Right lung (tissue), 5 donors: ENCODE measurements around the gene PDE4D. TPM values are rescaled to one million over a fixed set of nuclear protein-coding genes. Genes with fewer than 3 reads are reported as not detected.
"Not testable (repeated sequence)": the region's sequence is repeated elsewhere in the genome, so short reads cannot be mapped to it uniquely, and the experiment has no call there.

ENCODE experiments used
- DNase-seq, 2 donors: peaks; one replicate each; pipeline ENCODE4 v3.0.0-alpha.2; 2013
- polyA plus RNA-seq, 5 donors: library from polyadenylated mRNA; unstranded; fragments of 120-200 nt; gene quantifications; one replicate each; pipeline versions ENCODE4 v1.2.1 to v1.2.3, GENCODE V29; 2013; ENCODE audit warnings: inconsistent platforms in 1 of 5, low replicate concordance in 1 of 5; ENCODE audit not compliant: insufficient read length in 5 of 5, insufficient read depth in 1 of 5

The PDE4D gene
- polyA plus RNA-seq, 5 donors, result 14.6 to 27.4 (median 22.0) TPM

DNA sequence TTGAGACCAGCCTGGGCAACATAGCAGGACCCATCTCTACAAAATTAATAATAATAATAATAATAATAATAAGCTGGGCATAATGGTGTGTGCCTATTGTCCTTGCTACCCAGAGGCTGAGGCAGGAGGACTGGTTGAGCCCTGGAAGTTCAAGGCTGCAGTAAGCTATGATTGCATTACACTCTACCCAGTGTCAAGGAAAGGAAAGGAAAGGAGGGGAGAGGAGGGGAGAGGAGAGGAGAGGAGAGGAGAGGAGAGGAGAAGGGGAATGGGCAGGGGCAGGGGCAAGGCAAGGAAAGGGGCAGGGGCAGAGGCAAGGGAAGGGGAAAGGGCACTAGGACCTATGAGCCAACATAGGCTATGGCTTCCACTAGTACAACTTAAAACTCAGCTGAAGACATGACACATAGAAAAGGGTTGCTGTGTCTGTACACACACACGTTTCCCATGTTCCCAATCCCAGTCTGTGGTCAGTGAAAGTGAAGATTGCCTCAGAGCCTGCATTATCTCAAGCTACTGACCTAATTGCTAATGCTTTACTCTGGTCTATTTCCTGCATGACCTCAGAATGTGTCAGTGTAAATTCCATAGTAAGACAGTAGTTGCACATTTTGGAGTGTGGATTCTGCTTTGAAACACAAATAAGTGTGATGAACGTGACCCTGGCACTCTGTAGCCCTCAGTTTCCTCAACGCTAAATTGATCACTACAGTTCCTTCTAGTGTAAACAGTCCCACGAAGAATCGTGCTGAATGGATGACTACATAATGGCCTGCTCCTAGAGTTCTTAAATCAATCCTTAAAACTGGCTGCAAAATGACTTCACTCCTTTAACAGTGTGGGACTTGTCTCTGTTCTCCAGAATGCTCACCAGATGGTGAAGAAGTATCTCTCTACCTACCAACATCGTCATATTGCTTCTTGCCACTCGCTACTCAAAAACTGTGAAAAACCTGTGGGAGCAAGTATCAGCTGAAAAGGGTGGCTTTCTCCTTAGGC, 813.6 kb downstream of the PDE4D start:
- no peak for DNase-seq

DNA sequence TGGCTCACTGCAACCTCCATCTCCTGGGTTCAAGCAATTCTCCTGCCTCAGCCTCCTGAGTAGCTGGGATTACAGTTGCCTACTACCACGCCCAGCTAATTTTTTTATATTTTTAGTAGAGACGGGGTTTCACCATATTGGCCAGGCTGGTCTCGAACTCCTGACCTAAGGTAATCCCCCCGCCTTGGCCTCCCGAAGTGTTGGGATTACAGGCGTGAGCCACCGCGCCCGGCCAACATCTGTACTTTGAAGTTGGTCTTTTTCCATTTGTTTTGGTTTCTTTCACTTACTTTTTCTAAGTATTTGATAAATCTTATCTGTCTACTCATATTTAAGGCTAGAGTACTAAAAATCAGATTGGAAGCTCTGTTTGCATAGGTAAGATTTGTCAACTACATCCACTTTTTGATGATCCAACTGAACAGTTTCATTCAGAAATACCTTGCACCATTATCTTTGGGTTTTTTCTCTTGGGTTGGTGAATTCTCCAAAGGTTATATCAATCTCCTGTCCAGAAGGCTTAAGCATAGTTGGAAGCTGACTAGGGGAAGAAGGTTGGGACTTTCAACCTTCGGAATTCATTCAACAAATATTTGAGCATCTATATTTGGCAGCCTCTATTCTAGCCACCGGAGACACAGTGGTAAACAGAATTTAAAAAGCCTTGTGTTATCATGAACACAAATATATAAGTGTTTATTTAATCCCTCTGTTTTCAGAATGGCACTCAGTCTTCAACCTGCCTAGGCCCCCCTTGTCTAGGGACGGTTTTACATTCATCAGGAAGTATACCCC, 821.6 kb downstream of the PDE4D start:
- DNase-seq, result no peak

DNA sequence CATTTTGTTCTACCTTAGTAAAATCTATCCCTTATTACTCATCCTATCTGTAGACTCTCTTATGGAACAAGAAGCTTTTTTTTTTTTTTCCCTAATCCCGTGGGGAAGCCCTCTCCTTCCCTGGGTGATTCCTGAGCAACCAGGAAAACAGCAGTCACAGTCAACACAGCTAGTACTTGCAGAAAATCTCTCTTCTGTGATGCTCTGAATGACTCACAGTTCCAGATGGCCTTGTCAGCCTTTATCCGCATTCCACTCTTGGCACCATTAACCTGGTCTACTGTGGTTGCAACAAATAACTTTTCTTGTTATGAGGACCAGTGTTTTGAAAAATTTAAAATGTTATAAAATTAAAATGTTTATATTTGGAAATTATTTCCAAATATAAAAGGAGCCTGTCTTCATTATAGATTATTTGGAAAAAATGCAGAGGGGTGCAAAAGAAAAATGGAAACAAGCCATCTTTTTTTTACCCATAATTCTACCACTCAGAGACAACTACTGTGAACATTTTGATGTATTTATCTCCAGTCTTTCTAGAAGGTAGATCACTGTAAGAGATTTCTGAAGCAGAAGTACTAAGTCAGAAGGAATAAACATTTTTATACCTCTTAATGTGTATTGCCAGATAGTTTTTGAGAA, 824.0 kb downstream of the PDE4D start:
- DNase-seq, result no peak

DNA sequence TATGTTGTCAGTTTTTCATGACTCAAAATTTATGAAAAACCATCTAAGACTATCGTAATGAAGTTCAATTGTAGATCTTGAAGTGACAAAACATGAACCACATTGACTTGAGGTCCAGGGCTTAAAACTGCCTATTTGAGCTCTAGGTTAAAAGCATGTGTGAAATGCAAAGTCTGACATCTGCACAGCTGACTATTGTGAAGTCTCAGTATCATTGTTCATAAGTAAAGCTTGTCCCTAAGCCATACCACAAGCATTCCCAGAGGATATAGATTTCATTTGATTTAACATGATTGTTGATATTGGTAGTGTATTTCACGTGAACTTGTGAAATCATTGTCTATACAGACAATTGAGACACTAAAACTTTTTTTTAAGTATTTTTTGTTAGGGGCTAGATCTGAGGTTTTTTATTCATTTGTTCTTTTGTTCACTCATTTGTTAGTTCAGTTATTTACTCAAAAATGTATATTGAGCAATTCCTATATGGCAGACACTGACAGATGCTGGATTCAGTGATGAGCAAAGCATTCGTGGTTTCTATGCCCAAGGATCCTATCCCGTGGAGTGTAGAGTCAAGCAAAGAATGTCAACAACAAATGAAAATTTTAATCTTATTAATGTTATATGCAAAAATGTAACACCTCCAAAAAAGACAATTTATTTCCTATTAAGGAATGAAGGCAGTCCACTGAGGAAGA, 825.4 kb downstream of the PDE4D start:
- no peak for DNase-seq

DNA sequence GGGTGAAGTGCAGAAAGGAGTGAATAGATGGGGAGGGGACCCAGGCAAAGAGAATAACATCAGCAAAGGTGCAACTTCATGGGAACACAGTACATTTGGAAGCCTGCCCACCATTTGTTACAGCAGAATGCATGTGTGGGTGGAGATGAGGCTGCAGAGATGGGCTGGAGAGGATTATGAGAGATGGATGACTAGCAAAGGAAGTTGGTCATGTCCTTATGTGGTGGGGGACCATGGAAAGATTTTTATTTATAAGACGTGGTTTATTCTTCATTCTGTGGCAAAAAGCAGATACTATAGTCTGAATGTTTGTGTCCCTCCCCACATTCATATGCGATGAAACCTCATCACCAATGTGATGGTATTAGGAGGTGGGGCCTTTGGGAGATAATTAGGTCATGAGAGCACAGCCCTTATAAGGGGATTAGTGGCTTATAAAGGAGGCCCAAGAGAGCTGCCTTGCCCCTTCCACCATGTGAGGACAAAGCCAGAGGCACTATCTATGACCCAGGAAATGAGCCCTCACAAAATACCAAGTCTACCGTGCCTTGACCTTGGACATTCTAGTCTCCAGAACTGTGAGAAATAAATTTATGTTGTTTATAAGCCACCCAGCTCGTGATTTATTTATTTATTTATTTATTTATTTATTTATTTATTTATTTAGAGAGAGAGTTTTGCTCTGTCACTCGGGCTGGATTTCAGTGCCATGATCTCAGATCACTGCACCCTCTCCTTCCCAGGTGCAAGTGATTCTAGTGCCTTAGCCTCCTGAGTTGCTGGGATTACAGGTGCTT, 827.0 kb downstream of the PDE4D start:
- DNase-seq, result no peak

DNA sequence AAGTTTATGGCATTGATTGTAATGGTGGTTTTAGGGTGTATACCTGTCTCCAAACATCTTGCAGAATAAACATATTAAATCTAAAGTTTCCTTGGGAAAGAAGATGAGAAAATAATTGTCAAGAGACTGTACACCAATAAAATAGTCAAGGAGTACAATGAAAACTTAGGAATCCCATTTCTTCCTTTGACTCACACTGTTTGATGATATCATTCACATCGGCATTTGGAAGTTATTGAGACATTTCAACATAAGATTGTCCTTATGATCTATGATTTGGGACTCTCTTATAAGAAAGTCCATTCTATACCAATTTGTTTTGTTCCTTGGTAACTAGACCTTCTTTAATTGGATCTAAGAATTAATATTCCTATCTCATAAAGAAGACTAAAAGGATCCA, 828.0 kb downstream of the PDE4D start:
- DNase-seq, result no peak

DNA sequence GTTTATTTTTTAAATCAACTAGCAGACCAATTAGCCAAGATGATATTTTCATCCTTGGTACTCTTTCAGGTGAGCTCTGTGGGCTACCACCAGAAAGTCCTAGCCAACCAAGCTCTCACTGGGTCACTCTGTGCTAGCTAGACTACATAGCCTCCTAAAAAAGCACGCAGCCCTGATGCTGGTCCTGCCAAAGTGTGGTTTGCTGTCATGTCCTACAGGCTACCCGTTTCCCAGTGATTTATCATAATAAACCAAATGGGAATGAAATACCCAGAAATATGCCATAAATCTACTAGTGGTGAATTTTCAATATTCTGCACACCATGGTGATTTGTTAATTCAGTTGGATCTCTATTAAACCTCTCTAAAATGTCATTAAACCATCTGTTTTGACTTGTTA, 829.2 kb downstream of the PDE4D start:
- no peak for DNase-seq

DNA sequence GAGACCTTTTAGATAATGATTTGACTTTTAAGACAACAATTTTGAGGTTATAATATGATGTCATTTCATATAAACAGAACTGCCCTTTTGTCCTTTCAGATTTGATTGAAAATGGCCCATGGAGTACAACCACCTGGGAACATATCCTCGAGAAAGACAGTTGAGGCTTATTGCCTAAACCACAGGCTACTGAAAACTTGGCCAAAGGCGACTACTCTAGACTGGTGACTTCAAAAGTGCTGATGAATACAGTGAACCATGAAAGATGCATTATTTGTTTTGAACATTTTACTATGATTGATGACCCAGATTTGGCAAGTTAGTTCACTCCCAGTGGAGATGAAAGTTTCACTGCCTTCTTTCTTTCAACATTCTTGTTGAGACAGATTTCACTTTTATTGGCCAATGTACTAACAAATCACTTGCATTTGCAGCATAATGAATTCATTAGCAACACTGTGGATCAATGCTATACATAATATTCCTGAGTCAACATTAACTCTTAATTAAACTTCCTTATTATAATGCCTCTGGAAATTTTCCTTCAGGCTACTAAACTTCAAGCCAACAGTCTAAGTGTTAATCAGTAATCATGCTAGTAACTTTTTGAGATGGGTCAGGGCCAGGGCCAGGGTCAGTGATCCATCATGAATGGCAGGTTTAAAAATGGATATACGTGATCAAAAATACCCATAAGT, 830.4 kb downstream of the PDE4D start:
- DNase-seq, result no peak

DNA sequence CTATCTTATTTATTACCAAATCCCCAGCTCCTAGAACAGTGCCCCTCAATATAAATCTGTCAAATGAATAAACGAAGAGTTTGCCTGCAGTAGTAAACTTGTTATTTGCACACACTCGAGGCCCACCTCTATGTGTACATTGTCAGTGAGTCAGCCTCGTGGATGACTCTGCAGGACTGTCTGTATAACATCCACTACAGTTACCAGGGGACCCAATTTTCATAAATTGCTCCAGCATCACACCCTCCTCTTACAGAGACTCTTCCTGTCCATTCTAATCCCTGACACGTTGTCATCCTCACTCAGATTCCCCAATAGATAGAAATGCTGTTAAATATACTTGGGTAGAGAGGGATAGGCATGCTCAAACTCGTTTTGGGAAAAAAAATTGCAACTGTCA, 832.1 kb downstream of the PDE4D start:
- DNase-seq, result no peak

DNA sequence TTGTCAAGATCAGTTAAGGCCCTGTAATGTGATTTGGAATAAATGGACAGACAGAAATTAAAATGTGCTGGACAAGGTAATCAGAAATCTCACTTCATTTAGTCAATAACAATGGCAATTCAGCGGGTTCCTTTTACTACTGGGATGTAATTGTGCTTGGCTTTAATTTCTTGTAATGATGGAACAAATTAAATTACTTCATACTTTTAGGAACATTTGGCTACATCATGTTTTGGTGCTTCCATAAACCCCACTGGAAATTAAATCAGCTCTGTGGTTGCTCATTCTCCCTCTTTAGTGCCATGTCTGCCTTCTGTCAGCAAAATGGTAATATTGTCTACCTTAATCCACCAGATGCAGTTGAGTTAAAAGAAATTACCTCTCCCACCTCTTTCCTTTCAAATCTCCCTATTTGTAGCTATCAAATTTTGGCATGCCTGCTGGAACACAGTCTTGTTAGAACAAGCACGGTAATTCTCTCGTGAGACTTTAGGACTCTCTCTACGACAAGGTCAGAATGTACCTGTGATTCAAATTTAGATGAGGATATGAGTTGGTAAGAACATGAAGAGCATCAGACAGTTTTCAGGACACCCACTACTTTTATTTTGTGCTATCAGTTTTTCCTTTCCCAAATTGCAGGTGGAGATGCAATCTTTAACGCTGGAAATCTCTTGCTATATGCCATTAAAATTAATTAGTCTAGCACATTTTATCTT, 834.4 kb downstream of the PDE4D start:
- DNase-seq, result no peak

DNA sequence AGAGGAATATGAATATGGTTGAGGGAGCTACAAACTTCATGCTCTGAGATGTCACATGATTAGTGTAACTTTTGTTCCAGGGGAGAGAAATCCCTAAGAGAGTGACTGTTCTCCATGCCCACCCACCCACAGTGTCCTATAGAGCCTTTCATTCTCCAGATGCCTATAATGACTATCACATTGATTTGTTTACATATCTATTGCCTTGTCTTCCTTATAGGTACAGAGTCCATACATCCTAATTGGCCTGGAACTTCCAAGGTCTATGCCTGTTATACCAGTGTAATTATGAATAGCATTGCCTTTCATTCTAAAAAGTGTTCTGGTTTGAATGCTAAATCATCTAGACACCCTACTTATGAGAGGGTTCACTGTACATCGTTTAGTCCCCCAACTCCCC, 835.3 kb downstream of the PDE4D start:
- no peak for DNase-seq

DNA sequence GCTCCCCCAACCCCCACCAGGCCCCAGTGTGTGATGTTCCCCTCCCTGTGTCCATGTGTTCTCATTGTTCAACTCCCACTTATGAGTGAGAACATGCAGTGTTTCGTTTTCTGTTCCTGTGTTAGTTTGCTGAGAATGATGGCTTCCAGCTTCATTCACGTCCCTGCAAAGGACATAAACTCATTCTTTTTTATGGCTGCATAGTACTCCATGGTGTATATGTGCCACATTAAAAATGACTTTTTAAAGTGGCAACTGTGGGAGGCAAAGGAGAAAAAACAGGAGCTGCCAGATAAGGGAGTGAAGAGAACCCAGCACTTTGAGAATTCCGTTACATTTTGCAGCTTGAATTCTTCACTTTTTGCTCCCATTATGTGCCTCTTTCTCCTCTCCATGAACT, 836.9 kb downstream of the PDE4D start:
- not testable (repeated sequence) for DNase-seq

DNA sequence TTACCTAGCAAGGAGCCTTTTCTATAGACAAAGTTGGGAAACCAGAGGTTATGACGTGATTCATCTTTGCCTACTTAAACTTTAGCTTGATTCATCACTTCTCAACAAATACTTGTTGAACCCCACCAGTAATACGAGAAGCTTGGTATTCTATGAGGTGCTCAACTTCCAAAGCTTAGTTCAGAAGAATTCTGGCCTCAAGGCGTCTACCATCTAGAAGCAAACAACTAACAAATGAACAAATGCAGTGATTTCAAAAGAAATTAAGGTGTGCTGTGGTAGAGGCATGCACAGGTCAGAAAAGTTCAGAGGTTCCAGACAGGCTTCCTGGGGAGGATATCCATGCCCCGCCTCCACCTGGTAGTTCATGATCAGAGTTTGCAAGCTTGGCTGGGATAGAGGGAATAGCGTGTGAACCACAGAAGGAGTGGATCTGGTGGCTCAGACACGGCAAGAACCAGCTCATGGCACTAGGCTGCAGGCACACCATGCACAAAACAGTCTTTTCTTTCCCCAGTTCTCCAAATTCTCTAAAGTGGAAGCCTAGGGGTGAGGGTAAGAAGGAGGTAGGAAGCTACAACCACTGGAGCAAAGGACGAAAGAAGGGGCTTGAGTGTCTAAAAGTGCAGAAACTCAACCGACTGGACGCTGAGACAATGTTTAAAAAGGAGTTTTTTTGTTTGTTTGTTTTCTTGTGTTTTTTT, 837.6 kb downstream of the PDE4D start:
- no peak for DNase-seq

DNA sequence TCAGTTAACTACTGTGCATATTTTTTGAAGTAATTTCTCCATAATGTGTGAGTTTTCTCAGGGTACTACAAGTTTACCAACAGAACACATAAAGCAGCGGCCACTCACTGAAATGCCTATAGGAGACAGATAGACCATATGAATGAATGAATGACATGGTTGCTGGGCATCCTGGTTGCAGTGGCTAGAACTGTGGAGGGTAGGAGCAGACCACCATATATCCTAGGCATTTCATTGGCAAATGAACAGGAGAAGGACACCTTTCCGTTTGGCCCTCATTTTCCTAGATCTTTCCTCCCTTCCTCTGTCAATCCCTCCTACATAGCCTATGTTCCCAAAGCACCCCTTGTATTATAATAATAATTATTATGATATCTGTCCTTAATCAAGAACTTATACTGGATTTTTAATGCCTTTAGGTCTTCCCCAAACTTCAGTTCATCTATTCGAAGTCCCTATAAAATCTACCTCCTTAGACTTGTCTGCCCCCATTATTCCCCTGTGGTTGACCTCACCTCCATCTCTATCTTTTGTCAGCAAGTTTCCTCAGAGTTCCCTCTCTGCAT, 838.5 kb downstream of the PDE4D start:
- DNase-seq, result no peak

DNA sequence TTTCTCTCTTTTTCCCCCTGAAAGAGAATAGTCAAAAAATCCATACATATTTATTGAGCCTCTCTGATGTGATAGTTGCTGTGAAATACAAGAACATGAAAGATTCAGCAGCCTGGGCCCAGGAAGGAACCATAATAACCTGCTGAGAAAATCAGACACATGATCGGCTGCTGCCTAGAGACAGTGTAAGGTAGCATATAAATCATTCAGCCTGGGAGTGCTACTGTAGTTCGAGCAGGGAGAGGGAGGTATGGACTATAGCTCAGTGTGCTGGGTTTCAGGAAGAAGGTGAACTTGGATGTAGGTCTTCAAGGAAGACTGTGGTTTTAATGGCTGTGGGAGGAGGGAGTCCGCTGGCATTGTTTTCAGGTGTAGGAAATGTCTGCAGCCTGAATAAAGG, 841.6 kb downstream of the PDE4D start:
- no peak for DNase-seq

DNA sequence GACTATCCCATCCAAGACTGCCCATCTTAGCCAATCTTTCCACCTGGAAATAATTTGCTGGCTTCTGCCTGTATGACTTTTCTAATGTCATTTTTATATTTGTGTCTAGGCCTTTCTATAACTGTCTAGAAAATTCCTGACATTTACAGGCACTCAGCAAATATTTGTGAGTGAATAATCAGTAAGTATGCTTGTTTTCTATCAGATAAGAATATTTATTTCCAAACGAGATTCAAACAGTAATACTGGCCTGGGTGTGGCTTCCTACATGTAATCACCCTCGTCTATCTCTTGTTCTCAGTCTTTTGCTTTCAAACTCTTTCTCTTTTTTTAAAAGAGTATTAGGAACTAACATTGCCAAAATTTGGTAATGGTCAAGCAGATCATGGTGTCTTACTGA, 844.4 kb downstream of the PDE4D start:
- no peak for DNase-seq

DNA sequence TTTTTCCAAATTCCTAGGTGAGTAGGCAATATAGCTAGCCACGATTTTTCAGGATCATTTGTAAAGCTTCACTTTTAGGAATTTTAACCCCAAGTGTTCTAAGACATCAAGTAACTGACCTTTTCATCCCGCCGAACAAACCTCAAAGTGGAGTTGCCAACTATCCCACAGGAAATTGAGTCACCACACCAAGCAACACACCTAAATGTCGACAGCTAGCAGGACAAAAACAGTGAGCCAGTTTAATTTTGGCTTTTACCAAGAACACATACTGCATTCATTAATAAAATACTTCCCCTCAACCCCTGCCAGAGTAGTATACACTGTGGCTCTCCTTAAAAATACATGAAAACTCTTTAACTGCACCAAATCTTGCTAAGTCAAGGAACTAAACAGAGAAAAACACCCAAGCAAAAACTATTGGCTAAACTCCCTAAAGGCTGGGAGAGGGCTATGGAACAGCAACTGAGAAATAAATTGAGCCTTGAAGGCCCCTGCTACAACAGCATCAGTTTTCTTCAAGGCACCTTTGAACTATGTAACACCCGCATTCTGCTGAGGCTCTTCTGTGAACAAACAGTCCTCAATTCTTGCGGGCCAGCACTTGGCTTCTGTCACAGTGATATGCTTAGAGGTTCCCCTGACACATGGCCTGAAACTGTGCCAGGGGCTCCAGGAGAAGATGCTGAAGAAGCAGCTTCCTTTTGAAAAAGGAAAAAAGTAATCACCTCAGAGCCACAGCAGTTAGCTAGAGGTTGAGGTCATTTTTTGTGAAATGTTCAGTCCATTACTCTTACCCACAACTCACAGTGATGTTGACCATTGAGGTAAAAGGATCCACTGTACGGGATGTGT, 851.1 kb downstream of the PDE4D start:
- DNase-seq, result no peak

DNA sequence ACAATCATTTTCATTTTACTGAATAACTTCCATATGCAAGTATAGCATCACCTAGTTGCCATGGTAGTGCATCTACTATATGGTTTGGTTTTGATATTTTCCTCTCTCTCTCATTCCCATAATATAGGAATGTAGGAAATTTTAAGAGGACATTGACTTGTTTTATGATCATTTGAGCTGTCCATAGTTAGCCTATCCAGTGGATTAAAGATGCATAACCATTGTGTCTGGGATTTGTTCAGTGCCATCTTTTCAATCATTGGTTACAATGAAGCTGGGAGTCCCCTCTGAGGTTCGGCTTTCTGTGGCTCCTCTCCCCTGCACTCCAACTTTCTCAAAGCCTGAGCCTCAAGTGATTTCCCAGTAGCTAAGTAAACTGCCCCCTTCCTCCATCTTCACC, 852.2 kb downstream of the PDE4D start:
- no peak for DNase-seq
